Fibroblast of the aortic adventitia (primary cell): ENCODE measurements around the gene ID3. TPM values are rescaled to one million over a fixed set of nuclear protein-coding genes. Genes with fewer than 3 reads are reported as not detected.

Experiments used
- DNase-seq: peaks from one replicate; pipeline ENCODE4 v3.0.0-alpha.2; 2010; ENCODE audit warnings: low read depth
- H3K4me3 ChIP-seq: 2 replicates; pipeline ENCODE4 v1.5.1; 2011; ENCODE audit warnings: low read depth, mild to moderate bottlenecking, control low read depth, low read length, moderate library complexity
- total RNA-seq: library from RNA; depleted of rRNA; stranded (reverse); fragments of >200 nt; gene quantifications from 2 replicates; pipeline ENCODE4 v1.2.3, GENCODE V29; 2012; ENCODE audit warnings: low replicate concordance
- TF ChIP-seq, protein P1 (sequence below): IDR thresholded peaks from 2 replicates; pipeline ENCODE4 v1.5.1; 2011; ENCODE audit warnings: mild to moderate bottlenecking, low read length, control low read depth, inconsistent platforms; ENCODE audit not compliant: insufficient read depth

Gene ID3
- total RNA-seq, 1 donor, result 51.8 TPM

DNA sequence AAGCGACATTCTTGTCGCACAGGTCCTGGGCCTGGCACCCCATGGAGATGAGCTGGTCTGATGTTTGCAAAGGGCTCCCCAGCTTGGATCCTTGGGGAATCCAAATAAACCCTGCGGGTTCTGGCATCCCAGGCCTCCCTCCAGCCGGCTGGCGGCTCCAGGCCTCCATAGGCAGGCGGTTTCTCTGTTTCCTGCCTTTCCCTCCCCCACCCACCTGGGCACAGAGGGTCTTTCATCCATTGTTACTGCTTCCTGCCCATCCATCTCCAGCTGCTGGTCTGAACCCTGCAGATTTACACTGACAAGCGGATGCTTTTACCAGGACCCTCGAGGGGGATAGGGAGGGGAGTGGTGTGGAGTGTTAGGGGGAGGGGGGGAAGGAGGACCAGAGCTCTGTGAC lies 39.1 kb upstream of the ID3 start:
- TF ChIP-seq, protein P1, sequence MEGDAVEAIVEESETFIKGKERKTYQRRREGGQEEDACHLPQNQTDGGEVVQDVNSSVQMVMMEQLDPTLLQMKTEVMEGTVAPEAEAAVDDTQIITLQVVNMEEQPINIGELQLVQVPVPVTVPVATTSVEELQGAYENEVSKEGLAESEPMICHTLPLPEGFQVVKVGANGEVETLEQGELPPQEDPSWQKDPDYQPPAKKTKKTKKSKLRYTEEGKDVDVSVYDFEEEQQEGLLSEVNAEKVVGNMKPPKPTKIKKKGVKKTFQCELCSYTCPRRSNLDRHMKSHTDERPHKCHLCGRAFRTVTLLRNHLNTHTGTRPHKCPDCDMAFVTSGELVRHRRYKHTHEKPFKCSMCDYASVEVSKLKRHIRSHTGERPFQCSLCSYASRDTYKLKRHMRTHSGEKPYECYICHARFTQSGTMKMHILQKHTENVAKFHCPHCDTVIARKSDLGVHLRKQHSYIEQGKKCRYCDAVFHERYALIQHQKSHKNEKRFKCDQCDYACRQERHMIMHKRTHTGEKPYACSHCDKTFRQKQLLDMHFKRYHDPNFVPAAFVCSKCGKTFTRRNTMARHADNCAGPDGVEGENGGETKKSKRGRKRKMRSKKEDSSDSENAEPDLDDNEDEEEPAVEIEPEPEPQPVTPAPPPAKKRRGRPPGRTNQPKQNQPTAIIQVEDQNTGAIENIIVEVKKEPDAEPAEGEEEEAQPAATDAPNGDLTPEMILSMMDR, result no peak
- no peak overlapping the region for H3K4me3 ChIP-seq
- DNase-seq, result no peak

DNA sequence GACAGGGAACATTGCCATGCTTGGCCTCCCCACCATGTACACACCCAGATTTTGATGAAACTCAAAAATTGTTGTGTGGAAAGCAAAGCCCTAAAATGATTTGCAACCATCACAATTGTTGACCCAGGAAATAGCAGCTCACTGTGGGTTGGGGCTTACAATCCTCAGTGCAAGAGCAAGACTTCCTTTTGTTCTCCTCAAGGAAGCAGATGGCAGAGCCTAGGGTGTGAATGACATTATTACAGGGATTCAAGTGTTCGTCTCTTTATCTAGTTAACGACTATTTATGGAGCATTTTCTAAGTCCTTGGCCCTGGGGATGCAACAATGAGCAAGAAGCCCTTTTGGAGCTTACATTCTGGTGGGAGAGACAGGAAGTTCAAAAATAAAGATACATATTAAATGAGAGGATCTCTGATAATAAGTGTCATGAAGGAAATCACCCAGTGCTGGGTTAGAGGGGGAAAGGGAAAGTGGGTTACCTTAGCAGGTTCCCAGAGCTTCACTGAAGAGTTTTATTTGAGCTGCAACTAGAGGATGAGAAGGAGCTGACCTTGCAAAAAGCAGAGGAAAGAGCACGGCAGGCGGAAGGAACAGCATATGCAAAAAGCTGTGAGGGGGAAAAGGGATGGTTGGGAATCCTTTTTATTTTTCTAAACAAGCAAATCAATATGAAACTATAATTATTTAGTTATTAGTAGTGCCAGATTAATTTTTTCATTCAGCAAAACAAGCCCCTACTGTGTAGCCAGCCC lies 38.5 kb upstream of the ID3 start:
- TF ChIP-seq, protein P1, result no peak
- no peak overlapping the region for H3K4me3 ChIP-seq
- no peak for DNase-seq

DNA sequence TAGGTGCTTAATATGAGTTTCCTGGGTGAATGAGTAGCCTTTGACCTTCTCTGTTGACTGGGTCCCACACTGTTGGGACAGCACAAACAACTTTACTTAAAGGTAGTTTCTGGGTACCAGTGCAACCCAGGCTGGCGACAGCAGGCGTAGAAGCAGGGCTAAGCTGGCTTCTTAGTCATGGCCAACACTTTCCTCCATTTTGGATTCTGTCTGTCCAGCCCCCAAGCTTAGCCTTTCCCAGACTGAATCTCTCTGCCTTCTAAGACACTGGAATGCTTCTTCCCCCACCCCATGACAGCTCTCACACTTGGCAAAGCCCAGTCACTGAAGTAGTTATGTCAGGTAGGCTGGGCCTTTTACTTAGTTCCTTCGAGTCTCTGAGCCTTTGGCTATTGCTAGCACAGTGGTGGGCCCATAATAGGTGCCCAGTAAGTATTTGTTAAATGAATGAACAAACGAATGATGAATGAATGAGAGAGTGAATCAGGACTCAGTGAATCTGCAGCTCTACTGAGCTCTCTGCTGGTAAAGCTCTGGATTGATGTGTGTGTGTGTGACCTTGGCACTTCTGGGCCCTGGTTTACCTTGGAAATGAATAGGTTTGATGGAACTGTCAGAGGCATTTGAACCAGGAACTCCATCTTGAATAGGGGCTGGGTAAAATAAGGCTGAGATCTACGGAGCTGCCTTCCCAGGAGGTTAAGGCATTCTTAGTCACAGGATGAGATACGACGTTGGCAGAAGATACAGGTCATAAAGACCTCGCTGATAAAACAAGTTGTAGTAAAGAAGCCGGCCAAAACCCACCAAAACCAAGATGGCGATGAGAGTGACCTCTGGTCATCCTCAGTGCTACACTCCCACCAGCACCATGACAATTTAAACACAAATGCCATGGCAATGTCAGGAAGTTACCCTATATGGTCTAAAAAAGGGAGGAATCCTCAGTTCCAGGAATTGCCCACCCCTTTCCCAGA lies 37.4 kb upstream of the ID3 start:
- no peak overlapping the region for H3K4me3 ChIP-seq
- DNase-seq, result no peak
- TF ChIP-seq, protein P1, result no peak

DNA sequence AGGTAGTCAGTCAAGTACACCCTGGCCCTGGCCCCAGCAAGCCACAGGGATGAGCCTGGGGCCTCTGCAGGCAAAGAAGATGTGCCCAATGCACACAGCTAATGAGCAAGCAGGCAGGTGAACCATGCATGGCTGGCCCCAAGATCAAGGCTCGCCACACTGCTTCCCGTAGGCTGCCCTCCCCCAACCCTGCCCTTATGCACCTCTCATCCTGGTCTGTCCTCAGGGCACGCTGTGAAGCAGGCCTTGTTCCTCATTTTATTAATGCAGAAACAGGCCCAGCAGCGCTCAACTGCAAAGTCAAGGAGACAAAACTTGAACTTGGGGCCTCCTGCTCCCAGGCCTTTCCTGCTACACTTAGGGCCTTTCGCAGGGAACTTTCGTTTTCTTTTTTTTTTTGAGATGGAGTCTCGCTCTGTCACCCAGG lies 35.6 kb upstream of the ID3 start:
- H3K4me3 ChIP-seq, result no peak overlapping the region
- TF ChIP-seq, protein P1, result no peak
- no peak for DNase-seq

DNA sequence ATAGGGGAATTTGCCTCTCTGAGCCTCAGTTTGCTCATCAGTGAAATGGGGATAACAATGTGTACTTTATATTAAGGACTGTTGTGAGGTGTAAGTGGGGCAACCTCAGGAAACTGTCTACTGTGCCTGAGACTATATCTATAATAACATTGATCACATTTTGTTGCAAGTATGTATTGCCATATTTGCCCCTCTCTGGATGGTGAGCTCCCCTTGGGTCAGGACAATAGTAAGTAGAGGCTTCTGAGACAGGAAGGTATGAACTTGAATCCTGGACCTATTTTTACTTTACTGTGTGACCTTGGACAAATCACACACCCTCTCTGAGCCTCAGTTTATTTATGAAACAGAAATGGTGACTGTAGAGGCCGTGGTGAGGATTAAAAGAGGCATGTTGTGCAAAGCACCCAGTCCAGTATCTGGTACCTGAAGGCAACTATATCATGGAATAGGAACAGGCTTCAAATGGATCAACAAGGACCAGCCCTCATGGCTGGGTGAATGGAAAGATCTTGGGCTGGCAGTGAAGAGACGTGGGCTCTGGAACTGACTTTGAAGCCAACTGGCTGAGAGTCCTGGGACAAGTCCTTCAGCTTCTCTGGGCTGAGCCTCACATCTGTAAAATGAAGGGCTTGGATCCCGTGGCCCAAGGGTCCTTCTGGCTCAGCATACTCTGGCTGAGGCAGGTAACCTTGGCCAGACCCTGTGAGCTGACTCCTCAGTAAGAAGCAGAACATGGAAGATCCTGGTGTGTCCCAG lies 35.0 kb upstream of the ID3 start:
- TF ChIP-seq, protein P1, result no peak
- no peak overlapping the region for H3K4me3 ChIP-seq

DNA sequence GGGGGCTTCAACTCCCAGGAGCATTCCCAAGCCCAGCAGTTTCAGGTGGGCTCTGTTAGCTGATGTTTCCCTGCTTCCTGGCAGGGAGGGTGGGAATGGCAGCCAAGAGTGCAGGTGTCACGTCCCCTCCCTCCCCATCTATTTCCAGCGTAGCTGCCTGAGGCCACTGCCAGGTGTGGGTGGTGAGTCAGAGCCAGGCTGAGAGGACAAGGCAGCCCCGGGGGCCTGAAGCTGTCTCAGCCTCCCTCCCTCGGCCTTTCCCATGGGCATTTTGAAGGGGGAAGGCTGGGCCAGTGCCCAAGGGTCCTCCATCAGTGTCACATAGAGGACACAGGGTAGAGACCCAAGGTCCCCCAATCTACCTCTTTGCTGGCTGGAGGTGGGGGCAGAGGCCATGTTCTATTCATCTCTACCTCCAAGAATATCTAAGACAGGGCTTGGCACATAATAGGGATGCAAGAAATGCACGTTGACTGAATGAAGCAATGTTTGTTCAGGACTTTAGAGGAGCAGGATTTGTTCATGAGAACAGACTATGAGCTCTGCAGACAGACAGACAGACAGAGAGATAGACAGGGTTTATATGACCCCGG lies 34.4 kb upstream of the ID3 start:
- TF ChIP-seq, protein P1, result no peak
- no peak overlapping the region for H3K4me3 ChIP-seq
- no peak for DNase-seq

More for the DNA sequence above, 35.0 kb upstream of the ID3 start:
- DNase-seq, result no peak
